WTC11 (cell line): ENCODE results near the gene RPTOR. TPM values are rescaled to one million over a fixed set of nuclear protein-coding genes. Genes with fewer than 3 reads are reported as not detected.

ENCODE experiments used
- ATAC-seq: fragments of 200-7000 bp; cut with Tn5 transposase; 2 replicates; pipeline ENCODE4 v1.10.0; 2021; ENCODE audit warnings: mild to moderate bottlenecking, moderate library complexity
- CTCF ChIA-PET: fragments of 300-600 bp; sonication (Branson Sonifier 250); formaldehyde crosslinking; loops from one replicate; lab custom pipeline; 2021; ENCODE audit warnings: antibody characterized with exemption; lab: Charles Lee
- POLR2A ChIA-PET: fragments of 350-600 bp; sonication (Branson Sonifier 250); formaldehyde crosslinking; loops from one replicate; lab custom pipeline; 2021; ENCODE audit warnings: antibody characterized with exemption; lab: Charles Lee
- DNase-seq: peaks from one replicate; pipeline ENCODE4 v3.0.0; 2021; ENCODE audit warnings: low spot score
- H3K27ac Mint-ChIP-seq: 2 replicates; pipeline ENCODE4 v1.8.0; 2021; ENCODE audit warnings: mixed read lengths
- H3K27me3 Mint-ChIP-seq: 2 replicates; pipeline ENCODE4 v1.8.0; 2021; ENCODE audit warnings: low read depth, mild to moderate bottlenecking, moderate library complexity, mixed read lengths
- H3K36me3 Mint-ChIP-seq: 2 replicates; pipeline ENCODE4 v1.8.0; 2021; ENCODE audit warnings: mixed read lengths
- H3K4me1 Mint-ChIP-seq: 2 replicates; pipeline ENCODE4 v1.8.0; 2022; ENCODE audit warnings: mixed read lengths
- H3K4me3 Mint-ChIP-seq: 2 replicates; pipeline ENCODE4 v1.8.0; 2021; ENCODE audit warnings: mild to moderate bottlenecking, moderate library complexity, mixed read lengths
- H3K9me3 Mint-ChIP-seq: 2 replicates; pipeline ENCODE4 v1.8.0; 2021; ENCODE audit warnings: mixed read lengths
- CREM ChIP-seq: sonication (generic); formaldehyde crosslinking; IDR thresholded peaks from 2 replicates; pipeline ENCODE4 v1.8.1; 2022; ENCODE audit warnings: mild to moderate bottlenecking, missing genetic modification reagents, moderate library complexity
- EMX1 ChIP-seq: fragments of 250-450 bp; sonication (Bioruptor Pico); IDR thresholded peaks from 2 replicates; pipeline ENCODE4 v1.8.0; 2021; ENCODE audit warnings: mild to moderate bottlenecking
- ESRRA ChIP-seq: sonication (generic); formaldehyde crosslinking; IDR thresholded peaks from 2 replicates; pipeline ENCODE4 v1.8.1; 2022; ENCODE audit warnings: mild to moderate bottlenecking, missing genetic modification reagents, borderline replicate concordance
- FOXK1 ChIP-seq: sonication (generic); formaldehyde crosslinking; IDR thresholded peaks from 2 replicates; pipeline ENCODE4 v1.8.0; 2022; ENCODE audit warnings: mild to moderate bottlenecking, moderate library complexity, missing genetic modification reagents
- GABPB1 ChIP-seq: sonication (generic); formaldehyde crosslinking; IDR thresholded peaks from 2 replicates; pipeline ENCODE4 v1.8.1; 2023; ENCODE audit warnings: mild to moderate bottlenecking, missing genetic modification reagents
- GRHL2 ChIP-seq: fragments of 250-450 bp; sonication (Bioruptor Pico); IDR thresholded peaks from 2 replicates; pipeline ENCODE4 v1.8.0; 2022; ENCODE audit warnings: mild to moderate bottlenecking, moderate library complexity; ENCODE audit not compliant: insufficient replicate concordance, severe bottlenecking
- JUN ChIP-seq: sonication (generic); formaldehyde crosslinking; IDR thresholded peaks from 2 replicates; pipeline ENCODE4 v1.8.0; 2023; ENCODE audit warnings: mild to moderate bottlenecking, missing genetic modification reagents
- NFATC4 ChIP-seq: fragments of 250-450 bp; sonication (Bioruptor Pico); IDR thresholded peaks from 2 replicates; pipeline ENCODE4 v1.9.0; 2021; ENCODE audit warnings: mild to moderate bottlenecking
- TCF7 ChIP-seq: sonication (generic); formaldehyde crosslinking; IDR thresholded peaks from 2 replicates; pipeline ENCODE4 v1.8.0; 2022; ENCODE audit warnings: mild to moderate bottlenecking, low read depth, missing genetic modification reagents, moderate library complexity
- TEAD4 ChIP-seq: sonication (generic); formaldehyde crosslinking; IDR thresholded peaks from 2 replicates; pipeline ENCODE4 v1.8.0; 2022; ENCODE audit warnings: mild to moderate bottlenecking, missing genetic modification reagents
- ZBTB21 ChIP-seq: sonication (generic); formaldehyde crosslinking; IDR thresholded peaks from 2 replicates; pipeline ENCODE4 v1.8.1; 2023; ENCODE audit warnings: mild to moderate bottlenecking, missing genetic modification reagents, borderline replicate concordance
- ZNF121 ChIP-seq: sonication (generic); formaldehyde crosslinking; IDR thresholded peaks from 2 replicates; pipeline ENCODE4 v1.8.0; 2023; ENCODE audit warnings: missing genetic modification reagents
- total RNA-seq: library from RNA; stranded (reverse); gene quantifications from 3 replicates; pipeline ENCODE4 v1.2.3, GENCODE V29; 2021
- TF ChIP-seq, protein P1 (sequence below): sonication (generic); formaldehyde crosslinking; IDR thresholded peaks from 2 replicates; pipeline ENCODE4 v1.8.1; 2022; ENCODE audit warnings: low read depth, mild to moderate bottlenecking, moderate library complexity, missing genetic modification reagents, borderline replicate concordance
- TF ChIP-seq, protein P2 (sequence below): sonication (generic); formaldehyde crosslinking; IDR thresholded peaks from 2 replicates; pipeline ENCODE4 v1.8.0; 2023; ENCODE audit warnings: mild to moderate bottlenecking, missing genetic modification reagents
- TF ChIP-seq, protein P3 (sequence below): sonication (generic); formaldehyde crosslinking; IDR thresholded peaks from 2 replicates; pipeline ENCODE4 v1.8.0; 2022; ENCODE audit warnings: missing genetic modification reagents

Gene RPTOR
- total RNA-seq, 1 experiment from 2014 or later: 41.0 TPM

DNA sequence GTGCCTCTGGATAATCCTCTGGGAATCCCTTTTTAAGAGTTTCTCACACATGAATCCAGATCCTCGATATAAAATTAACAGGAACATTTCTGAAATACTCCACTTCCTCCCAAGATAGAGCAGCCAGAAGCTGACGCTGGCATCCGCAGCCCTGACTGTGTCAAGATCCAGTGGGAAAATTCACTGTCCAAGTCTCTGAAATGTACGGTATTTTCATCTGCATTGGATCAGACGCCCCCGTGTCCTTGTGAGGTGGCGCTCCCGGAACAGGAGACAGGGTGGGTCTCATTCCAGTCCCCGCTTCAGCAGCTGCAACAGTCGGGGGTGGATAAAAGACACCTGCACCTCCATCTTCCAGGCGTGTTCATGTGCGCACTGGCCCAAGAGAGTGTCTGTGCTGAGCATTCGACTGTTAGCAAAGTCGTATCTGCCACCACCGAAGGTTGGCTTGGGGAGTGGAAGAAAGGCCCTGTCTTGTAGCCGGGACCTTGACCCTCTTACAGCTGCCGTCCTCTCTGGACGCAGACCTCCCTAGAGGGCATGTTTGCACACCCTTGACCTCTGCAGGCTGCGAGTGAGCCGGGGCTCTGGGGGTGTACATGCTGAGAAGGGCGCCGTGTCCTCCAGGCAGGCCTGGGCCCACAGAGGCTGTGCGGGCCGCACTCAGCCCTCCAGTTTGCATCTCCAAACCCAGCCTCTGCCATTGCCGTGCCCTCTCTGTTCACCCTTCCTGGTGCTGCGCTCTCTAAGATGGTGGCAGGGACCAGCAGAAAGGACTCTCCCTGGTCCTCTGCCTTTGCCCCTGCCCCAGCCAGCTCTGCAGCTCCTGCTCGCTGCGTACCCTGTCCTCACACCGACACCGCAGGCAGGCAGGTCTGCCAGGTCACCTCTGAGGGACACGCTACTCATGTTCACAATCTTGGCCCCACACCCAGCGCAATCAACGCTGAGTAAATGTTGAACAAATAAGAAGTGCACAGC is 375.0 kb downstream of the RPTOR start:
- no peak overlapping the region for H3K27ac Mint-ChIP-seq
- CTCF ChIA-PET: interaction anchor here (1.1 to 1.6 kb wide), 2 partner anchors 18 to 20 kb away, joined by 3 to 4 read pairs; no protein-coding TSS in a partner anchor
- ATAC-seq: no peak

DNA sequence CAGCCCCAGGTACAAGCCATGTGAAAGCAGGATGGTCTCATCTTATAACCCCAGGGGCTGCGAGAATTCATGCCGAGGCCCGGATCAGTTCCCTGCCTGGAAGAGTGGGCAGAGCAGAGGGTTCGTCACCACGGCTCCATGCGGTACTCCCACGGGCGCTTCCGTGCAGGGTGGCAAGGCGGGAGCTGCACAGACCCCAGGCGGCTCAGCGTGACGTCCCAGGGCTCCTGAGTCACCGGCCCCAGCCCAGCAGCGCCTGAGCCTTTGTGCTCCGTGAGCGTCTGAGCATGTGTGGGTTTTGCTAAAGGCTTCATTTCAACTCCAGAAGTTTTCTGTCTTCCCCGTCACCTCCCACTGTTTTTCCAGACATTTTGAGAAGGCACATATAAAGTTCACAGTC is 375.8 kb downstream of the RPTOR start:
- ChIA-PET POLR2A (no interaction called here), CTCF (no interaction called here)
- no peaks in the 10 kb centered on the region for H3K9me3 Mint-ChIP-seq
- no peak overlapping the region; the same call in 1 of the 2 replicates for H3K27ac Mint-ChIP-seq
- no peak overlapping the region for H3K4me3 Mint-ChIP-seq
- ATAC-seq (no peak), DNase-seq (no peak)
- peaks cover 8% of the 10 kb centered on the region for H3K36me3 Mint-ChIP-seq
- no peaks in the 10 kb centered on the region for H3K4me1 Mint-ChIP-seq
- H3K27me3 Mint-ChIP-seq: no peaks in the 10 kb centered on the region
- no peak for TF ChIP-seq TCF7 (CRISPR knock-in tag)
- TF ChIP-seq CREM (CRISPR knock-in tag): no peak
- no peak for TF ChIP-seq GABPB1 (CRISPR knock-in tag)
- no peak for TF ChIP-seq JUN
- TF ChIP-seq TEAD4 (CRISPR knock-in tag): no peak
- no peak for TF ChIP-seq GRHL2
- no peak for TF ChIP-seq NFATC4 (CRISPR knock-in tag)
- no peak for TF ChIP-seq EMX1

More for the DNA sequence above, 375.0 kb downstream of the RPTOR start:
- Mint-ChIP-seq H3K36me3 (peaks cover 8% of the 10 kb centered on the region), H3K4me1 (no peaks in the 10 kb centered on the region), H3K4me3 (no peak overlapping the region), H3K9me3 (no peaks in the 10 kb centered on the region)
- no peak for DNase-seq
- POLR2A ChIA-PET: no interaction called here
- TF ChIP-seq EMX1 (no peak), FOXK1 (CRISPR knock-in tag) (no peak), ZNF121 (no peak), ZBTB21 (CRISPR knock-in tag) (no peak)
- TF ChIP-seq, protein P1, sequence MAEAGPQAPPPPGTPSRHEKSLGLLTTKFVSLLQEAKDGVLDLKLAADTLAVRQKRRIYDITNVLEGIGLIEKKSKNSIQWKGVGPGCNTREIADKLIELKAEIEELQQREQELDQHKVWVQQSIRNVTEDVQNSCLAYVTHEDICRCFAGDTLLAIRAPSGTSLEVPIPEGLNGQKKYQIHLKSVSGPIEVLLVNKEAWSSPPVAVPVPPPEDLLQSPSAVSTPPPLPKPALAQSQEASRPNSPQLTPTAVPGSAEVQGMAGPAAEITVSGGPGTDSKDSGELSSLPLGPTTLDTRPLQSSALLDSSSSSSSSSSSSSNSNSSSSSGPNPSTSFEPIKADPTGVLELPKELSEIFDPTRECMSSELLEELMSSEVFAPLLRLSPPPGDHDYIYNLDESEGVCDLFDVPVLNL (CRISPR knock-in tag): no peak
- TF ChIP-seq, protein P2, sequence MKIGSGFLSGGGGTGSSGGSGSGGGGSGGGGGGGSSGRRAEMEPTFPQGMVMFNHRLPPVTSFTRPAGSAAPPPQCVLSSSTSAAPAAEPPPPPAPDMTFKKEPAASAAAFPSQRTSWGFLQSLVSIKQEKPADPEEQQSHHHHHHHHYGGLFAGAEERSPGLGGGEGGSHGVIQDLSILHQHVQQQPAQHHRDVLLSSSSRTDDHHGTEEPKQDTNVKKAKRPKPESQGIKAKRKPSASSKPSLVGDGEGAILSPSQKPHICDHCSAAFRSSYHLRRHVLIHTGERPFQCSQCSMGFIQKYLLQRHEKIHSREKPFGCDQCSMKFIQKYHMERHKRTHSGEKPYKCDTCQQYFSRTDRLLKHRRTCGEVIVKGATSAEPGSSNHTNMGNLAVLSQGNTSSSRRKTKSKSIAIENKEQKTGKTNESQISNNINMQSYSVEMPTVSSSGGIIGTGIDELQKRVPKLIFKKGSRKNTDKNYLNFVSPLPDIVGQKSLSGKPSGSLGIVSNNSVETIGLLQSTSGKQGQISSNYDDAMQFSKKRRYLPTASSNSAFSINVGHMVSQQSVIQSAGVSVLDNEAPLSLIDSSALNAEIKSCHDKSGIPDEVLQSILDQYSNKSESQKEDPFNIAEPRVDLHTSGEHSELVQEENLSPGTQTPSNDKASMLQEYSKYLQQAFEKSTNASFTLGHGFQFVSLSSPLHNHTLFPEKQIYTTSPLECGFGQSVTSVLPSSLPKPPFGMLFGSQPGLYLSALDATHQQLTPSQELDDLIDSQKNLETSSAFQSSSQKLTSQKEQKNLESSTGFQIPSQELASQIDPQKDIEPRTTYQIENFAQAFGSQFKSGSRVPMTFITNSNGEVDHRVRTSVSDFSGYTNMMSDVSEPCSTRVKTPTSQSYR: no peak
- TF ChIP-seq, all 79 proteins: peak for 0
- H3K27me3 Mint-ChIP-seq: no peaks in the 10 kb centered on the region

DNA sequence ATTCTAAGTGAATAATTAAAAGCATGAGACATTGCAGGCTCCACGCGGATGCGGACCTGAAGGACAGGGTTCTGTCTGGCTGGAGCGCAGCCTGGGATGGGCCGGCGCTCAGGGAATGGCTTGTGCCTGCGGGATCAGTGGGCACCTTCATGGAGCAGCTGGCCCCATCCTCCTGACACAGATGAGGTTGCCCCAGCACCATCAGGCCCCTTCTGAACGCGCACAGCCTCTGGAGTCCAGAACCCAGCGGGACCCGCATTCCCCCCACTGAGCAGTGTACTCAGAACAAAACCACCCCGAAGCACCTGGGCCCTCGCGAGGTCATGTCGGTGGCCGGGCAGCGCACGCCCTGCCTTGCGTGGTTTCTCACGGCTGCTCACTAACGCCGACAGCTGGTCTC is 376.5 kb downstream of the RPTOR start:
- no peak overlapping the region for H3K4me3 Mint-ChIP-seq
- H3K4me1 Mint-ChIP-seq: peaks cover 2% of the 10 kb centered on the region
- DNase-seq (no peak), ATAC-seq (no peak)
- H3K27ac Mint-ChIP-seq: no peak overlapping the region
- no peak for TF ChIP-seq ESRRA (CRISPR knock-in tag)
- TF ChIP-seq, protein P3, sequence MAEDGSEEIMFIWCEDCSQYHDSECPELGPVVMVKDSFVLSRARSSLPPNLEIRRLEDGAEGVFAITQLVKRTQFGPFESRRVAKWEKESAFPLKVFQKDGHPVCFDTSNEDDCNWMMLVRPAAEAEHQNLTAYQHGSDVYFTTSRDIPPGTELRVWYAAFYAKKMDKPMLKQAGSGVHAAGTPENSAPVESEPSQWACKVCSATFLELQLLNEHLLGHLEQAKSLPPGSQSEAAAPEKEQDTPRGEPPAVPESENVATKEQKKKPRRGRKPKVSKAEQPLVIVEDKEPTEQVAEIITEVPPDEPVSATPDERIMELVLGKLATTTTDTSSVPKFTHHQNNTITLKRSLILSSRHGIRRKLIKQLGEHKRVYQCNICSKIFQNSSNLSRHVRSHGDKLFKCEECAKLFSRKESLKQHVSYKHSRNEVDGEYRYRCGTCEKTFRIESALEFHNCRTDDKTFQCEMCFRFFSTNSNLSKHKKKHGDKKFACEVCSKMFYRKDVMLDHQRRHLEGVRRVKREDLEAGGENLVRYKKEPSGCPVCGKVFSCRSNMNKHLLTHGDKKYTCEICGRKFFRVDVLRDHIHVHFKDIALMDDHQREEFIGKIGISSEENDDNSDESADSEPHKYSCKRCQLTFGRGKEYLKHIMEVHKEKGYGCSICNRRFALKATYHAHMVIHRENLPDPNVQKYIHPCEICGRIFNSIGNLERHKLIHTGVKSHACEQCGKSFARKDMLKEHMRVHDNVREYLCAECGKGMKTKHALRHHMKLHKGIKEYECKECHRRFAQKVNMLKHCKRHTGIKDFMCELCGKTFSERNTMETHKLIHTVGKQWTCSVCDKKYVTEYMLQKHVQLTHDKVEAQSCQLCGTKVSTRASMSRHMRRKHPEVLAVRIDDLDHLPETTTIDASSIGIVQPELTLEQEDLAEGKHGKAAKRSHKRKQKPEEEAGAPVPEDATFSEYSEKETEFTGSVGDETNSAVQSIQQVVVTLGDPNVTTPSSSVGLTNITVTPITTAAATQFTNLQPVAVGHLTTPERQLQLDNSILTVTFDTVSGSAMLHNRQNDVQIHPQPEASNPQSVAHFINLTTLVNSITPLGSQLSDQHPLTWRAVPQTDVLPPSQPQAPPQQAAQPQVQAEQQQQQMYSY: no peak
- CTCF ChIA-PET: no interaction called here
- POLR2A ChIA-PET: no interaction called here
- H3K36me3 Mint-ChIP-seq: peaks cover 5% of the 10 kb centered on the region
- no peaks in the 10 kb centered on the region for H3K9me3 Mint-ChIP-seq
- peaks cover 2% of the 10 kb centered on the region for H3K27me3 Mint-ChIP-seq
